GM21423 (cell line): ENCODE measurements around the gene CPT1A.

ENCODE experiments used
- ATAC-seq: cut with Tn5 transposase; IDR thresholded peaks from one replicate; pipeline ENCODE4 v1.9.1; 2021; ENCODE audit warnings: mild to moderate bottlenecking, moderate library complexity; ENCODE audit not compliant: unreplicated experiment

The CPT1A gene

DNA sequence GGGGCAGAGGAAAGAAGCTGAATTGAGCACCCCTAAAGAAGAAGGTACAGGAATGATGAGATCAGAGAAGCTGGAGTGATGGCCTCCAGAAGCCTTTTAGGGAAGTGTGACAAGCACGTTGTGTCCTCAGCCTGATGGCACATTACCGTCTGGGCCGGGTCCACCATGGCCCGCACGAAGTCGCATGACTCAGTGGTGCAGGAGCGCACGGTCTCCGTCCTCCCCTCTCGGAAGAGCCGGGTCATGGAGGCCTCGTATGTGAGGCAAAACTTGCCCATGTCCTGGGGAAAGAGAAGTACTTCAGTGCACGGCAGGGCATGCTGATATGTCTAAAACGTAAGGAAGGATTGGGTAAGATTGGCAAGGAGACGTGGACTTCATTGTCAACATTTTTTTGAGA lies 79.2 kb downstream of the CPT1A start:
- no peak for ATAC-seq

DNA sequence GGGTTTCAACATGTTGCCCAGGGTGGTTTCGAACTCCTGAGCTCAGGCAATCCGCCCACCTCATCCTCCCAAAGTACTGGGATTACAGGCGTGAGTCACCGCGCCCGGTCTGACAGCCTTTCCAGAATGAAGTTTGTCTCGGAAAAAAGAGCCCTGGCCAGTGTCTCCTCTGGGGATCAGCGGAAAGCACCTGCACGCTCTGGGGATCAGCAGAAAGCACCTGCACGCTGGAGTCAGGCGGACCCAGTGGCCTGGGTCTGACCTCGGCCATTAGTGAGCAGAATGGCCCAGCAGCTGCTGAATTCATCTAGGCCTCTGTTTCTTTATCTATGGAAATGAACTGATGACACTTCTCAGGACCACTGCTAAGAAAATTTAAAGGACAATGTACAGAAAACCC lies 79.9 kb downstream of the CPT1A start:
- ATAC-seq: no peak

DNA sequence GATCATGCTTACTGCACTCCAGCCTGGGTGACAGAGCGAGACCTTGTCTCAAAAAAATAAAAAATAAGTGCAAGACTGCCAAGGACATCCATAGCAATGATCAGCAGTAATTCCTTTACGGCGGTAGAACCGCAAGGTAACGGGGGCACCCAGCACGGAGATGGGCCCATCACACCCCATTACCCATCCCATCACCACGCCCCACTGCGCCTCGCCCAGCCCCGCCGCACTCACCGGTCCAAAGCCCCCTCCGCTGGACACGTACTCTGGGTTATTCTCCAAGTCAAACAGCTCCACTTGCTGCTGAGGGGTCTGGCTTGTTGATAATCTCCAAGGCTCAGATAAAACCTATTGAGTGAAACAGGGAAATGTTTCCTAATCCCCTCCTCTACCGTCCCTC lies 81.7 kb downstream of the CPT1A start:
- ATAC-seq: no peak

DNA sequence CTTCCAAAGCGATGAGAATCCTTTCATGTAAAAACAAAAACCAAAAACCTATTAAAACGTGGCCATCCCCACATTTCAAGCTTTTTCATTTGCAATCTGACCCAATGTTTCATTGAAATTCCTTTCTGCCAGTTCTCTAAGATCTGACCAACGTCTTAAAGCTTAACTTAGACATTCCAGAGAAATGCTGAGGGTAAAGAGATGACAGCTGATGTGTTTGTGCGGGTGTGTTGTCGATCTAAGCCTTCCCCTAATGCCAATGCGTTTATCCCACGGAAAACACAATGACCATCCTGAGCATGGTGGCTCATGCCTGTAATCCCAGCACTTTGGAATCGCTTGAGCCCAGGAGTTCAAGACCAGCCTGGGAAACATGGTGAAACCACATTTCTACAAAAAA lies 84.0 kb downstream of the CPT1A start:
- ATAC-seq: no peak

DNA sequence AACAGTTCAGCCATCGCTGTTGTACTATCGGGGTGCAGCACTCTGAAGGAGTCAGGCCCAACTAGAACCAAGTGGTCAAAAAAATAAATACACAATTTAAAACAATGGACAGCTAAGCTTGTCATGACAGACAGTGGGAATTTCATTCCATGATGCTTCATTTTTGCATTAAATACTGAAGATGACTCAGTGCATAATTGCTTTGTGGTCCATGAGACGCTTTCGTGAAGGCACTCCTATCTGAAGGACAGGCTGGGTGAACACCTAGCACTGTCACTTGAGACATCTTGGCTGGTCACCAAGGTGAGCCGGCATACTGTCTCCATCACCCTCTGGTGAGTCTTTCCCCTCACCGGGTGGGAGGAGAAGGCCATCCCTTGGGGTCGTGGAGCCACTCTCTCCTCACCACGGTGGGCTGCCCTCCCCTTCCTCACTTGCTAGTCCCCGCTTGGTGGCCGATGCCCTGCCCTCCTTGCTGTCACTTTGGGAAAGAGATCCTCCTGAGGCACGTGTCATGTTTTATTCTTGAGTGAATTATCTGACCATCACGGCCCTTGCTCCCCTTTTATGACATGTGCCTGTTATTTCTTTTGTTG lies 85.4 kb downstream of the CPT1A start:
- no peak for ATAC-seq

DNA sequence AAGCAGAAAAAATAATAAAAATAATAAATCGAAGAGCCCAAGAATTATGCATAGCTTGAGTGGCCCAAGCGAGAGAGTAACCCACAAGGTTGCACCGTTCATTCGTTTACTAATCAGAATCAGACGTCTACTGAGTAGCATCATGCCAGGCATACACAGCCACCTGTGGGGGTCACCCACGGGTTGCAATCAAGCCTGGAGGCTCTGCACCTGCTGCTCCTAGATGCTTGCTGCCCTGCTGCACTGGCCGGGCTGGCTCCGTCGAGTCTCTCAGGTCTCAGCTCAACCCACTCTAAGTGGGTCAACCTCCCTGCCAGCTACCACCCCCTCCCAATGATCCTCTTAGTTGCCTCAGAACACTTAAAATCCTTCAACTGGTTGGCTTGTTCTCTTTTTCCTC lies 88.4 kb downstream of the CPT1A start:
- no peak for ATAC-seq

DNA sequence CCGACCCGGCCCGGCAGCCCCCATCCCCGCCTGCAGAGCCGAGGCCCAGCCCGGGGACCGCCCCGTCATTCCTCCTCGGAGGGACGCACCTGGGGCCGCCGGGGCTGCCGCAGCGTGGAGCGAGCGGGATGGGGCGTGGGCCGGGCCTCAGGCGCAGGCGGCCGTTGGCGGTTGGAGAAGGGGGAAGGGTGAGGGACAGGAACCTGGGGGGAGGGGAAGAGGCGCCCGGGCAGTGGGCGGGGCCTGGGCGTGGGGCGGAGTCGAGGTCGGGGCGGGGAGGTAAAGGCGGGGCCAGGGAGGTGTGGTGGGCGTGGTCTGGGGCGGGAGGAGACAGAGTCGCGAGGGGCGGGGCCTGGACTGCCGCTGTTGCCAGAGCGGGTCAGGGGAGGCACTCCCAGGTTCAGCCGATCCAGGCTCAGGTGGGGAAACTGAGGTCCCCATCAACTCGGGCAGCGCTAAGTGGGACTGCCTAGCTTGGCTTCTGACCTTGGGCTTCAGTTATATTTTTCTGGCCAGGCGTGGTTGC lies 90.3 kb downstream of the CPT1A start, which contains the start of gene TESMIN:
Gene TESMIN, minus strand, starts transcription at position 190 of the 526 bp plus-strand sequence. CDS start 860 bp downstream, outside the sequence.
- ATAC-seq: peak; percentile 58

DNA sequence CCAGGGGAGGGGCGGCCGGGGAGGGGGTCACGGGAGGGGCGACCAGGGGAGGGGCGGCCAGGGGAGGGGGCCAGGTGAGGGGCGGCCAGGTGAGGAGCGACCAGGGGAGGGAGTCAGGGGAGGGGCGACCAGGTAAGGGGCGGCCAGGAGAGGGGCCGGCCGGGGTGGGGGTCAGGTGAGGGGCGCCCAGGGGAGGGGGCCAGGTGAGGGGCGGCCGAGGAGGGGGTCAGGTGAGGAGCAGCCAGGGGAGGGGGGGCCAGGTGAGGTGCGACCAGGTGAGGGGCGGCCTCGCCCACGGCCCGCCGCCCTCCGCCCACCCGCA lies 90.8 kb downstream of the CPT1A start:
- no peak for ATAC-seq

DNA sequence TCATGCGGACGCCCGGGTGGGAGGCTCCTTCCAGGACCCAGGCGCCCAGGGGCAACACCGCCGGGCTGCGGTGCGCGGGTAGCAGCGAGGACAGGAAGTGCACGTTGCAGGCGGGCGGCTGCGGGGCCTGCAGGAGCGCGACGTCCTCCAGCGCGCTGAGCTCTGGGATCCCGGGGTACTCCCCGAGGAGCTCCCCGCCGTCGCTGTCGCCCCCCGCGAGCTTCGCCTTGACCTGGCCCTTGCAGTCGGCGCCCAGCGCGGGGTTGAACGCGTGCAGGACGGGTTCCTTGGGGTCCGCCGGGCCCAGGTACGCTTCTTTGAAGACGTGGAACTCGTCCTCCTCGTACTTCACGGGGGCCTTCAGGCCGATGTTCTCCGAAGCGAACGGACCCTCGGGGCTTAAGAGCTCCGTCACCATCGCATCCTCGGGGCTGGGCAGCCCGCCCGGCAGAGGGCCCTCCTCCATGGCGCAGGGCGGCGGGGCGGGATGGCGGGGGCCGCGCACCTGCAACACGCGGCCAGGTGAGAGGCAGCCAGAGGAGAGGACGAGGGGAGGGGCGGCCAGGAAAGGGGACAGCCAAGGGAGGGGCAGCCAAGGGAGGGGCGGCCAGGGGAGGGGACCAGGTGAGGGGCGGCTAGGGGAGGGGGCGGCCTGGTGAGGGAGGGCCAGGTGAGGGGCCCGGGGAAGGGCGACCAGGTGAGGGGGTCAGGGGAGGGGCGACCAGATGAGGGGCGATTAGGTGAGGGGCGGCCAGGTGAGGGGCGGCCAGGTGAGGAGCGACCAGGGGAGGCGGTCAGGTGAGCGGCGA lies 91.3 kb downstream of the CPT1A start:
- ATAC-seq: no peak

DNA sequence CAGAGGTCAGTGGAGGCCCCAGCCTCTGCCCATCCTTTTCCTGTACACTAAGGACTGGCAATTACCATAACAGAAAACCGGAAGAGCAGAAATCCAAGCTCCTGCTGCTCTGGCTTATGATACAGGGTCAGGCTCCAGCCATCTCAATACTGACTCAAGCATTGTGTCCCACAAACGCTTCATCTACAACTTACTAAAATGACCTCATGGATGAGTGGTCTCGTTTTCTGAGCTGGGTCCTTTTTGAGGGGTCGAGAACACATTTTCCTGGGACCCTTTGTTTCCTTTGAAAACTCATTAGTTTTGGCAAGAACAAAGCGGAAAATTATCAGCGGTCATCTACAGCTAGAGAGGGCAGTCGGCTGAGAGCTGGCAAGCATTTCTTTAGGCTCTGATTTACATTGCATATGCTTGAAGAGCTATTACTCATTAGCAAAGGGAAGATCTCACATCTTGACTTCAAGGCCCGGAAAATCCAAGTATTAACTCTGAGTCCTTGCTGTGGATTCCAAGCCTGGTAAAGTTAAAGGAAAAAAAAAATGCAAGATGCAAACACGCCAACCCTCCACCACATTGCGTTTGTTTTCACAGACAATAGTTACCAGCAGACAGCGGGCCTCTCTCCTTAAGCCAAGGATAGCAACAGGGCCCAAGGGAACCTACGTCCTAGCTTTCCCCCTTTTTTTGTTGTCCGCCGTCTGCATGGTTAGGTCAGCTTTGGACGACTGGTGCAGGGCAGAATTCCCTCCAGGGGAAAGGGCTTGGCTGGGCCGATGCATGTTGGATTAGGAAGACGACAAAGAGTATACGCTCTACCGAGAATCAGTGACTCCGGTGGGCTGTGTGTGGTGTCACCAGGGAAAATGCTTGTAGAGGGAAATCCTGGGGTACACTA lies 92.2 kb downstream of the CPT1A start:
- no peak for ATAC-seq

DNA sequence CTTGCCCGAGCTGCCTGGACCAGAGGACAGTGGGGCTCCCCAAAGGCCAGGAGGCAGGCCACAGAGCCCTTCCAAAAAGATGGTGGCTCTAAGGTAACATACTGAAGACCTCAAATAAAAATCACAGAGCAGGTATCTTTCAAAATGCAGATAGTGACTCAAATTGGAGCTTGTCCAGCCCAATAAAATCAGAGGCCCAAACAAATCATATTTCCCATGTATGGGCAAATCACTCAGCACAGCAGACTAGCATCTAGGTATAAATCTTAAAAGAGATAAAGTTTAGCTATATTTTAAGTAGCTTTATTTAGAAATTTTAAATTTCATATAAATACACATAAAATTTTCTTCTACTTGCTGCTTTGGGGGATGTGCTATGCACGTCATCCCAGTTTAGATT lies 93.7 kb downstream of the CPT1A start:
- ATAC-seq: no peak

DNA sequence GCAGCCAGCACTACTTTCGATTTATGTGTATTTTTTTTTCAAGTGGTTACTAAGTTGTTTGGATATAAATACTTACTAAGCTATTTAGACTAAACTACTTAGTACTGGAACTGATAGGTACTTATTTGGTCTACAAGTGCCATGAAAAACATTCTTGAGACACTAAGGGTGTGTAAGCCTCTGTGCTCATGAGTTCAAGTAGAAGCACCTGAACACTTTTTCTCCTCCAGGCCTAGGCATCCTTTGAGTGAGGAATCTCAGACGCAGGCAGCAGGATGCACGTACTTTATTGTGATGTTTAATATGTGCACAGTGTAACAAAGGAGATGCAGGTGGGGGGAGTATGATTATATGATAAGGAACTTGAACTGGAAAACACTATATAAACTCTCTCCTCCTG lies 98.2 kb downstream of the CPT1A start:
- no peak for ATAC-seq

DNA sequence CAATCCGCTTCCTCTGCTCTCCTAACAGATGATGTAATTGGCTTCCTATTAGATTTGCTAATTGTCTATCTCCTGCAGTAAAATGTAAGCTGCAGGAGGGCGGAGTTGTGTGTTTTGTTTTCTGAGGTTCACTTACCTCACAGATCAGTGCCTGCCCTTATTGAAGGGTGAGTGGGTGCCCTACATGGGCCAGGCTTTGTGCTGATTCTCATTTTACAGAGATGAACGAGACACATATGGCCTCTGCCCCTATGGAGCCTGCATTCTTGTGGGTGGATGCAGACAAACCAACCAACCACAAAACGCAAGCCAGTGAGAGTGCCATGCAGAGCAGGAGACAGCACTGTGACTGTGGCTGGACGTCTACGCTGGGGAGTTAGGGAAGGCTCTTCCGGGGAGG lies 100.3 kb downstream of the CPT1A start:
- ATAC-seq: no peak

DNA sequence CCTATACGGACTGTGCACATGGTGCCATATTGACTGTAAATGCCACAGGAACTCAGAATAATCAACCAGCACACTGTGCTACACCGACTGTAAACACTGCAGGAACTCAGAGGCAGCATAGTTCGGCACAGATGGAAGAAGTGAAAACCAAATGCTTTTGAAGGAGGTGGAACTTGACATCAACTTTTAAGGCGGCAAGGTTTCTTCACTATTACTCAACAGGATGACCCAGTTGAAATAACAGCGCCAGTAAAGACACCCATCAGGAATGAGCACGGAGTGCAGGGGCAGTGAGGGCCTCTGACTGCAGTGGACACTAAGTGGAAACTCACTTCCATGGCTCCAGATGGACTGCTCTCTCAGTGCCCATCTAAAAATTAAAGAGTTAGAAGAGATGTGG lies 106.1 kb downstream of the CPT1A start:
- no peak for ATAC-seq

DNA sequence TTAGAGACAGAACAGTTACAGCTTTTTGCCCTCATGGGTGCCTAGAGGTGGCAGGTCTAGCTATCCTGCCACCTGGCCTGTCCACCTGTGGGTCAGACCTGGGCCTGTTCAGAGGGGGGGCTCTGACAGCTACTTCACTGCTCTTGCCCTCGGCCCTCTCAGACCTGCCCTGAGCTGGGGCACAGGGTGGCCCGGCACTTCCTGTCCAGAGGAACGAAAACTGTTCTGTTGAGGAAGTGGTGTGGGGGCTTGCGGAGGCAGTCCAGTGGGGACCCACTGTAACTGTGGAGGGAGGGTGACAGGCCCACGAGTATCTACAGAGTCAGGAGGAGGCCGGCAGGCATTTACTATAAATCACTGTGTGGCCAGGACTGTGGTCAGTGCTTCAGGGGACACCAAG lies 106.6 kb downstream of the CPT1A start:
- no peak for ATAC-seq

DNA sequence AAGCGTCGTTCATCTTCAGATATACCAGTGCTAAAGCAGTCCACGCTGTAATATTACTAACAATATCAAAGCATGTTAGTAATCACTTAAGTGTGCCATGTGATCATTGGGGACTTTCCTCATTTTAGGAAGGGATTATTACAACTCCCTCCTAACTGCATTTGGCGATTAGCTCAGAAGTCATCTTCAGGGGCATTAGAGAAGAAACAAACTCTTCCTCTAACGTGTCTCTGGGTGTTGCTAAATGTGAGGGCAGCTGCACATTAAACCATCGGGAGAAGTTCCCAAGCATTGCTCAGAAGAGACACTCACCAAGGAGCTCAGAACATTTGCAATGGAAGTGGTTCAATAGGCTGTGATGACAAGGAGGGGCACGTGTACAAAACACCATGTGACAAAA lies 107.6 kb downstream of the CPT1A start:
- no peak for ATAC-seq

DNA sequence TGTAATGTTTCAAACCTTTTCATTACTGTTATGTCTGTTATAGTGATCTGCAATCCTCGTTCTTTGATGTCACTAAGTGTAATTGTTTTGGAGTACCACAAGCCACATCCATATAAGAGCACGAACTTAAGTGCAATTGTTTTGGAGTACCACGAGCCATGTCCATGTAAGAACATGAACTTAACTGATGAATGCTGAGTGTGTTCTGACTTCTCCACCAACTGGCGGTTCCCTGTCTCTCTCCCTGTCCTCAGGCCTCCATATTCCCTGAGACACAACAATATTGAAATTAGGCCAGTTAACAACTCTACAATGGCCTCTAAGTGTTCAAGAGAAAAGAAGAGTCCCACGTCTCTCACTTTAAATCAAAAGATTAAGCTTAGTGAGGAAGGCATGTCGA lies 113.9 kb downstream of the CPT1A start:
- no peak for ATAC-seq

DNA sequence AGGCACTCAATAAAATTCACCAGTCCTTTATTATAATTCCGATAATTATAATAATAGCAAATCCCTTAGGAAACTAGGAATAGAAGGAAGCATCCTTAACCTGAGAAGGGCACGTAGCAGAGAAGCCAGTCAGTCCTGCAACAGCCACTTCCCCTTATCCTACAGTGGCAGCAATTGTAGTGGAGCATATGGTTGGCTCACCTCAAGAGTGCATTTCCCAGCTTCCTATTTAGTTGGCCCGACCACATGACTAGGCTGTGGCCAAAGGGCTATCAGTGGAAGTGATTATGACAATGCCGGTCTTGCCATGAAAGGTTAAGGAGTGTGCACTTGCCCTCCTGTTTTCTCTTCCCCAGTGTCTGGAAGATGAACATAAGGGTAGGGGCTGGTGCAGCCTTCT lies 117.4 kb downstream of the CPT1A start:
- no peak for ATAC-seq

DNA sequence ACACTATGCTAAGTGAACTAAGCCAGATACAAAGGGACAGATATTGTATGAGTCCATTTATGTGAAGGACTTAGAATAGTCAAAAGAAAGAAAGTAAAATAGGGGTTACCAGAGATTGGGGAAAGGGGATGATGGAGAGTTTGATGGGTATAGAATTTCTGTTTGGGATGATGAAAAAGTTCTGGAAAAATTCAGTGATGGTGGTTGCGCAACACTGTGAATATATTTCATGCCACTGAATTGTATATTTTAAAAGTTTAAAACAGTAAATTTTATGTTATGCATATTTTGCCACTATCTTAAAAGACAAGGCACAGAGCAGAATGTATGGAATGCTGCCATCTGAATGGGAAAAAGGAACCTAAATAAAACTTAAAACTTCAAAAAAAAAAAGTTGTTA lies 119.6 kb downstream of the CPT1A start:
- no peak for ATAC-seq

DNA sequence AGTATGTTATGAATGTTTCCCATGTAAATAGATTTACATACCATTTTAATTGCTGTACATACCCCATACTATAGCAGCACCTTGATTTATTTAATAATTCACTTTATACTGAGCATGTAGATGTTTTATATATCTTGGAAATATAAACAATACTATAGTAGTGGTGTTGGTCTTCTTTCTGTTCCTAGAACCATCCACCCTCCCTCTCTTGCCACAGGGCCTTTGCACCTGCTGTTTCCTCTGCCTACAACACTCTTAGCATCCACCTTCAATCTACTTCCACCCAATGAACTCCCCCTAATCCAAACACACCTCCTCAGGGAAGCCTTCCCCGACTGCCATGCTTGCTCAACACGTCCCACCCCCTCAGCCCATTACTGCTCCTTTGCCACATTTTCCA lies 120.6 kb downstream of the CPT1A start:
- no peak for ATAC-seq

DNA sequence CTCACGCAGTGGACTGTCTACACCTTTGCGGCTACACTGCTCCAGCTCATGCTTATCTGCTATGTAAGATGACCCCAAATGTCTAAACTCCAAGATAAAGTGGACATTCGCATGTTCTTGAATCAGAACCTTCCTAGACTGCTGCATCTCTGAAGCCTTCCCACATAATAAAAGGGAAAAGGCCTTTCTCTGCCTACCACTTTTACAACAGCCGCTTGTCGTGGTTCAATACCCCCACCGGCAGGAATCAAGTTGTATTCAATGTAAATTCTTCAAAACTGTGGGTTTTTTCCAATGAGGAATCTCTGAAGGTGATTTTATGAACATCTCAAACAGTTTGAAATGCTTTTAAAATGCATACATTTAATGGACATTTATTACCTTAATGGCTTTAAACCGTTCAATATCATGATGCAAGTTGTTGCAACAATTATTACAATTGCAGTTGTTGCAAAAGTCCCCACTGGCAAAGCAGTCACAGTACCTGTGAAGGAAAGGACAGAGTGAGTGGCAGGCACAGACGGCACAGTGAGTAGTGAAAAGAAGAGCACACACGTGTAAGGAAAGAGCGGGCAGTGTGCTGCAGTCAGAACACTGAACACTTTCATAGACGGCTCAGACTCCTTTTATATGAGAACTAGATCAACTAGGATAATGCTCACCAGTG lies 126.1 kb downstream of the CPT1A start:
- ATAC-seq: no peak
